HEK293 (cell line): Measurements from ENCODE around the gene TMCC1.

Experiments
- GLIS2 ChIP-seq: fragments of 450-650 bp; formaldehyde crosslinking; IDR thresholded peaks from 2 replicates; pipeline ENCODE4 v1.5.1; 2016; ENCODE audit warnings: missing biosample characterization, missing genetic modification characterization
- OVOL3 ChIP-seq: fragments of 450-650 bp; formaldehyde crosslinking; IDR thresholded peaks from 2 replicates; pipeline ENCODE4 v1.5.1; 2016; ENCODE audit warnings: missing biosample characterization, missing genetic modification characterization
- SCRT1 ChIP-seq: fragments of 450-650 bp; formaldehyde crosslinking; IDR thresholded peaks from 2 replicates; pipeline ENCODE4 v1.5.1; 2016; ENCODE audit warnings: missing biosample characterization, missing genetic modification characterization, borderline replicate concordance
- ZEB2 ChIP-seq: fragments of 450-650 bp; formaldehyde crosslinking; IDR thresholded peaks from 2 replicates; pipeline ENCODE4 v1.5.1; 2016; ENCODE audit warnings: missing biosample characterization, missing genetic modification characterization
- ZNF146 ChIP-seq: fragments of 450-650 bp; formaldehyde crosslinking; IDR thresholded peaks from 2 replicates; pipeline ENCODE4 v1.5.1; 2016; ENCODE audit warnings: missing biosample characterization, missing genetic modification characterization
- ZNF155 ChIP-seq: fragments of 450-650 bp; formaldehyde crosslinking; IDR thresholded peaks from 2 replicates; pipeline ENCODE4 v1.5.1; 2016; ENCODE audit warnings: missing biosample characterization, missing genetic modification characterization
- ZNF221 ChIP-seq: fragments of 450-650 bp; formaldehyde crosslinking; IDR thresholded peaks from 2 replicates; pipeline ENCODE4 v1.5.1; 2017; ENCODE audit warnings: missing biosample characterization, missing genetic modification characterization, borderline replicate concordance
- ZNF24 ChIP-seq: fragments of 450-650 bp; formaldehyde crosslinking; IDR thresholded peaks from 2 replicates; pipeline ENCODE4 v1.5.1; 2016; ENCODE audit warnings: missing biosample characterization, missing genetic modification characterization
- ZNF280D ChIP-seq: fragments of 450-650 bp; formaldehyde crosslinking; IDR thresholded peaks from 2 replicates; pipeline ENCODE4 v1.5.1; 2016; ENCODE audit warnings: missing biosample characterization, missing genetic modification characterization
- ZNF335 ChIP-seq: fragments of 450-650 bp; formaldehyde crosslinking; conservative IDR thresholded peaks from 2 replicates; pipeline ENCODE4 v1.5.1; 2016; ENCODE audit warnings: missing biosample characterization, missing genetic modification characterization
- ZNF366 ChIP-seq: fragments of 450-650 bp; formaldehyde crosslinking; conservative IDR thresholded peaks from 2 replicates; pipeline ENCODE4 v1.5.1; 2016; ENCODE audit warnings: missing biosample characterization, missing genetic modification characterization
- ZNF37A ChIP-seq: fragments of 450-650 bp; IDR thresholded peaks from 2 replicates; pipeline ENCODE4 v1.5.1; 2018; ENCODE audit warnings: missing biosample characterization, missing genetic modification characterization
- ZNF391 ChIP-seq: fragments of 450-650 bp; formaldehyde crosslinking; IDR thresholded peaks from 2 replicates; pipeline ENCODE4 v1.5.1; 2016; ENCODE audit warnings: low read depth, missing biosample characterization, missing genetic modification characterization, borderline replicate concordance
- ZNF394 ChIP-seq: fragments of 450-650 bp; formaldehyde crosslinking; IDR thresholded peaks from 2 replicates; pipeline ENCODE4 v1.5.1; 2016; ENCODE audit warnings: missing biosample characterization, missing genetic modification characterization, mild to moderate bottlenecking, moderate library complexity, borderline replicate concordance
- ZNF501 ChIP-seq: fragments of 450-650 bp; formaldehyde crosslinking; IDR thresholded peaks from 2 replicates; pipeline ENCODE4 v1.5.1; 2016; ENCODE audit warnings: missing biosample characterization, missing genetic modification characterization
- ZNF571 ChIP-seq: fragments of 450-650 bp; formaldehyde crosslinking; IDR thresholded peaks from 2 replicates; pipeline ENCODE4 v1.5.0; 2017; ENCODE audit warnings: missing biosample characterization, missing genetic modification characterization
- ZNF580 ChIP-seq: fragments of 450-650 bp; formaldehyde crosslinking; IDR thresholded peaks from 2 replicates; pipeline ENCODE4 v1.5.1; 2016; ENCODE audit warnings: missing biosample characterization, missing genetic modification characterization
- ZNF610 ChIP-seq: fragments of 450-650 bp; formaldehyde crosslinking; IDR thresholded peaks from 2 replicates; pipeline ENCODE4 v1.5.1; 2016; ENCODE audit warnings: missing biosample characterization, missing genetic modification characterization, borderline replicate concordance
- ZNF658 ChIP-seq: fragments of 450-650 bp; formaldehyde crosslinking; IDR thresholded peaks from 2 replicates; pipeline ENCODE4; 2016; ENCODE audit warnings: missing biosample characterization, missing genetic modification characterization
- ZNF660 ChIP-seq: fragments of 450-650 bp; IDR thresholded peaks from 2 replicates; pipeline ENCODE4 v1.5.1; 2018; ENCODE audit warnings: missing biosample characterization, mild to moderate bottlenecking, missing genetic modification characterization
- ZNF704 ChIP-seq: fragments of 450-650 bp; formaldehyde crosslinking; IDR thresholded peaks from 2 replicates; pipeline ENCODE4 v1.5.1; 2016; ENCODE audit warnings: missing biosample characterization, missing genetic modification characterization
- ZNF837 ChIP-seq: fragments of 450-650 bp; formaldehyde crosslinking; IDR thresholded peaks from 2 replicates; pipeline ENCODE4 v1.5.1; 2016; ENCODE audit warnings: missing biosample characterization, missing genetic modification characterization
- ZSCAN23 ChIP-seq: fragments of 450-650 bp; formaldehyde crosslinking; IDR thresholded peaks from 2 replicates; pipeline ENCODE4 v1.5.1; 2016; ENCODE audit warnings: missing biosample characterization, missing genetic modification characterization
- ZXDB ChIP-seq: fragments of 450-650 bp; formaldehyde crosslinking; IDR thresholded peaks from 2 replicates; pipeline ENCODE4 v1.5.1; 2016; ENCODE audit warnings: missing biosample characterization, missing genetic modification characterization
- TF ChIP-seq, protein P1 (sequence below): fragments of 450-650 bp; formaldehyde crosslinking; IDR thresholded peaks from 2 replicates; pipeline ENCODE4 v1.5.1; 2017; ENCODE audit warnings: missing biosample characterization, missing genetic modification characterization
- TF ChIP-seq, protein P2 (sequence below): fragments of 450-650 bp; formaldehyde crosslinking; IDR thresholded peaks from 2 replicates; pipeline ENCODE4 v1.5.1; 2016; ENCODE audit warnings: missing biosample characterization, missing genetic modification characterization

Gene TMCC1

DNA sequence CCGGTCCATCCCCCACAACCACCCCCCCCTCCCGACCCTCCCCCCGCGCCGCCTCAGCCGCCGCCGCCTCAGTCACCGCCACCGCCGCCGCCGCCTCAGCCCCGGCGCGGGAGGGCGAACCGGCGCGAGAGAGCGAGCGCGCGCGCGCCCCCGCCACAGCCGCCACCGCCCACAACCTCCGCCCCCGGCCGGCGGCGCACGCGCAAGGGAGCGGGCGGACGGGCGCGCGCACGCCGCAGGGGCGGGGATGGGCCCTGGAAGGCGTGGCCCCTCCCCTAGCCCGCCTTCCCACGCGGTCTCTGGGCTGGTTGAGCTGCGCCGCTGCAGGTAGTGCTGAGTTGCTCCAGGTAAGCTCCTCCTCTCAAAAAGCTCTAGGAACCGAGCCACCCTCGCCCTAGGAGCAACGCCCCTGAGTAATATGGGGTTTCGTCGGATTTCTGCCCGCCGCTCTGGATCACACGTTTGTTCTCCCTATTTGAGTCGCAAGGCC, at the start of gene TMCC1 (continued):
- TF ChIP-seq, protein P1, sequence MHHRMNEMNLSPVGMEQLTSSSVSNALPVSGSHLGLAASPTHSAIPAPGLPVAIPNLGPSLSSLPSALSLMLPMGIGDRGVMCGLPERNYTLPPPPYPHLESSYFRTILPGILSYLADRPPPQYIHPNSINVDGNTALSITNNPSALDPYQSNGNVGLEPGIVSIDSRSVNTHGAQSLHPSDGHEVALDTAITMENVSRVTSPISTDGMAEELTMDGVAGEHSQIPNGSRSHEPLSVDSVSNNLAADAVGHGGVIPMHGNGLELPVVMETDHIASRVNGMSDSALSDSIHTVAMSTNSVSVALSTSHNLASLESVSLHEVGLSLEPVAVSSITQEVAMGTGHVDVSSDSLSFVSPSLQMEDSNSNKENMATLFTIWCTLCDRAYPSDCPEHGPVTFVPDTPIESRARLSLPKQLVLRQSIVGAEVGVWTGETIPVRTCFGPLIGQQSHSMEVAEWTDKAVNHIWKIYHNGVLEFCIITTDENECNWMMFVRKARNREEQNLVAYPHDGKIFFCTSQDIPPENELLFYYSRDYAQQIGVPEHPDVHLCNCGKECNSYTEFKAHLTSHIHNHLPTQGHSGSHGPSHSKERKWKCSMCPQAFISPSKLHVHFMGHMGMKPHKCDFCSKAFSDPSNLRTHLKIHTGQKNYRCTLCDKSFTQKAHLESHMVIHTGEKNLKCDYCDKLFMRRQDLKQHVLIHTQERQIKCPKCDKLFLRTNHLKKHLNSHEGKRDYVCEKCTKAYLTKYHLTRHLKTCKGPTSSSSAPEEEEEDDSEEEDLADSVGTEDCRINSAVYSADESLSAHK (tag by site-specific recombination): no peak
- TF ChIP-seq ZNF146 (tag by site-specific recombination) (no peak), ZNF280D (no peak), ZNF155 (tag by site-specific recombination) (no peak), ZXDB (tag by site-specific recombination) (0 out of 2 replicates have a peak, but pooled peaks have one; percentile 29), OVOL3 (no peak), ZNF580 (tag by site-specific recombination) (0 out of 2 replicates have a peak, but pooled peaks have one; percentile 16), ZNF366 (tag by site-specific recombination) (no peak), ZNF335 (peak; percentile 71), ZNF658 (tag by site-specific recombination) (no peak), ZNF610 (tag by site-specific recombination) (no peak), ZNF391 (tag by site-specific recombination) (no peak), GLIS2 (tag by site-specific recombination) (no peak), ZNF571 (no peak), ZNF221 (tag by site-specific recombination) (no peak), ZNF394 (tag by site-specific recombination) (no peak), ZNF837 (tag by site-specific recombination) (no peak), ZNF704 (tag by site-specific recombination) (no peak), SCRT1 (tag by site-specific recombination) (no peak), ZNF501 (tag by site-specific recombination) (no peak), ZSCAN23 (no peak), ZNF660 (tag by site-specific recombination) (no peak), ZEB2 (tag by site-specific recombination) (no peak), ZNF24 (tag by site-specific recombination) (no peak), ZNF37A (tag by site-specific recombination) (no peak)
- TF ChIP-seq, protein P2, sequence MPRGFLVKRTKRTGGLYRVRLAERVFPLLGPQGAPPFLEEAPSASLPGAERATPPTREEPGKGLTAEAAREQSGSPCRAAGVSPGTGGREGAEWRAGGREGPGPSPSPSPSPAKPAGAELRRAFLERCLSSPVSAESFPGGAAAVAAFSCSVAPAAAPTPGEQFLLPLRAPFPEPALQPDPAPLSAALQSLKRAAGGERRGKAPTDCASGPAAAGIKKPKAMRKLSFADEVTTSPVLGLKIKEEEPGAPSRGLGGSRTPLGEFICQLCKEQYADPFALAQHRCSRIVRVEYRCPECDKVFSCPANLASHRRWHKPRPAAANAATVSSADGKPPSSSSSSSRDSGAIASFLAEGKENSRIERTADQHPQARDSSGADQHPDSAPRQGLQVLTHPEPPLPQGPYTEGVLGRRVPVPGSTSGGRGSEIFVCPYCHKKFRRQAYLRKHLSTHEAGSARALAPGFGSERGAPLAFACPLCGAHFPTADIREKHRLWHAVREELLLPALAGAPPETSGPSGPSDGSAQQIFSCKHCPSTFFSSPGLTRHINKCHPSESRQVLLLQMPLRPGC (tag by site-specific recombination): no peak
